ENCODE data around the gene BMERB1.

Gene BMERB1

DNA sequence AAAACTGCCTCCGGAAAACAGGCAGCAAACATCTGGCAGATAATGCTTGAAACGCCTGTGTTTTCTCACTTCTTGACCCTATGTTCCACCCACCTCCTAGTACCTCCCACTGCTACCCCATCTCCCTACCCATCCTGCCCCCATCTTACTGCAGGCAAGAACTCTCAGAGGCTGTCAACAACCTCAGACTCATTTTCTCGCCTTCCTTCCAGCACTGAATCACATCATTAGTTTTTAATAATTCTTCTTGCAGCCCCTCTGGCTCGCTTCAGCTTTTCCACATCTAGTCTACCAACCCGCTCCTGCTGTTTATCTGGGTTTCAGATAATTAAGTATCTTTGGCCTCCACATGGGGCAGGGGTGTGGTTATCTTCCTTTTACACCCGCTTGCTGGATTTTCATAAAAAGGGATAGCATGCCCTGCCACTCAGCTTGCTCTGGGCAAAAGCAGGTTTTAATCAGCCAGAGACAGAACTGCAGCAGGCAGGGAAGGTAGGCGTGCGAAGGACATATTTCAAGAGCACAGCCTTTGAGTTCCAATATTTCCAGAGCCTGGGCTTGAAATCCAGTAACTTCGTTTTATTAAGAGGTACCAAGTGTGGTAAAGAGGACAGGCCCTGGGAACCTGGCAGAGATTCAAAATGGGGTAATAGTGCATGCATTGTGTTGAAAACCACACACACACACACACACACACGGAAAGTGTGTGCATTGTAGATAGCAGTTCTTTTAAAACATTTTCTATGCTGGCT lies 87.5 kb downstream of the BMERB1 start:
- no peak overlapping the region for H3K4me3 ChIP-seq (ENCODE audit: low read length in 2 of 2)
- H2BK12ac ChIP-seq (ENCODE audit: low read length) = no peak overlapping the region
- no peak overlapping the region for H3K18ac ChIP-seq (ENCODE audit: low read length)
- no peak overlapping the region for H3K23ac ChIP-seq (ENCODE audit: low read depth, low read length, poor library complexity)
- H4K8ac ChIP-seq (ENCODE audit: low read depth, low read length) = no peak overlapping the region
- no peak overlapping the region for H4K91ac ChIP-seq (ENCODE audit: low read depth, low read length, poor library complexity)
- no CpG with 5 or more reads among the region's 10 CpGs for WGBS, 2 donors (ENCODE audit: extremely low coverage in 2 of 2, insufficient read length in 2 of 2, insufficient replicate concordance in 1 of 2)
- H3K79me1 ChIP-seq (ENCODE audit: low read depth, low read length) = peaks cover 3% of the 10 kb centered on the region
- no peak overlapping the region for H2AFZ ChIP-seq (ENCODE audit: low read length)
- H3K14ac ChIP-seq (ENCODE audit: low read length) = no peak overlapping the region
- peaks cover under 1 to 4% of the 10 kb centered on the region in 2 donors for H3K36me3 ChIP-seq (replicated peaks in 1 of 2; ENCODE audit: control insufficient read depth in 2 of 2, insufficient read depth in 2 of 2, low read length in 2 of 2)
- peaks cover 0 to 2% (median 0%) of the 10 kb centered on the region in 3 experiments for H3K27me3 ChIP-seq (ENCODE audit: control insufficient read depth in 3 of 3, insufficient read depth in 3 of 3, low read depth in 1 of 3, low read length in 3 of 3)
- H2BK5ac ChIP-seq (ENCODE audit: low read length) = no peak overlapping the region
- no peak overlapping the region for H3K4me2 ChIP-seq (ENCODE audit: insufficient read depth, low read length, poor library complexity, severe bottlenecking)
- no peak overlapping the region for H3K27ac ChIP-seq (replicated peaks; ENCODE audit: low read length)
- peaks cover 0 to 2% of the 10 kb centered on the region in 2 donors for H3K4me1 ChIP-seq (ENCODE audit: control insufficient read depth in 2 of 2, insufficient read depth in 1 of 2, low read depth in 1 of 2, low read length in 2 of 2)
- peaks cover 0 to 2% of the 10 kb centered on the region in 2 donors for H3K9me3 ChIP-seq (replicated peaks in 1 of 2; ENCODE audit: control insufficient read depth in 2 of 2, insufficient read depth in 1 of 2, low read depth in 1 of 2, low read length in 2 of 2)
- no peak for DNase-seq (ENCODE audit: low spot score)
- H3K9ac ChIP-seq (ENCODE audit: low read depth, low read length, poor library complexity) = no peak overlapping the region
- no peak overlapping the region for H2BK15ac ChIP-seq (ENCODE audit: low read length)
- H3K4ac ChIP-seq (ENCODE audit: low read length) = no peak overlapping the region
- no peak overlapping the region for H2BK120ac ChIP-seq (ENCODE audit: low read depth, low read length)
- H2AK5ac ChIP-seq (ENCODE audit: low read depth, low read length) = no peak overlapping the region

DNA sequence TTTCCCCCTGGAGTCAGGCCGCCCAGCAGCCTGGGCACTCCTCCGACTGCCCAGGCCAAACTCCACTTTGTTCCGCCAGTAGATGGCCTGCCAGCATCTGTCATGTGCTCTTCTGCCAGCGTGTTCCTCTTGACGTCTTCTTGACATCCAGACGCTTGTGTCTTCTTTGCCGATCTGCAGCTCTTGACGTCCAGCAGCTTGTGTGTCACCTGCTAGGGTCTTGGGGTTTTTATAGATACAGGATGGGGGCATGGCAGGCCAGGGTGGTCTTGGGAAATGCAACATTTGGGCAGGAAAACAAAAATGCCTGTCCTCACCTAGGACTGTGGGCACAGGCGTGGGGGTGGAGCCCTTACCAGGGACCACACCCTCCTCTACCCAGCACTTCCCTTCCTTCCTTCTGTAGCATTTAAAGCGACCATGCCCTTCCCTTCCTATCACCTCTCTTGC lies 88.7 kb downstream of the BMERB1 start:
- H2AFZ ChIP-seq (ENCODE audit: low read length) = no peak overlapping the region
- H3K9ac ChIP-seq (ENCODE audit: low read depth, low read length, poor library complexity) = no peak overlapping the region
- no peak overlapping the region for H2BK5ac ChIP-seq (ENCODE audit: low read length)
- no peak overlapping the region for H2BK120ac ChIP-seq (ENCODE audit: low read depth, low read length)
- DNase-seq (ENCODE audit: low spot score) = no peak
- H3K4me3 ChIP-seq (ENCODE audit: low read length in 2 of 2) = no peak overlapping the region
- no peaks in the 10 kb centered on the region for H3K9me3 ChIP-seq (replicated peaks in 1 of 2; ENCODE audit: control insufficient read depth in 2 of 2, insufficient read depth in 1 of 2, low read depth in 1 of 2, low read length in 2 of 2)
- H3K36me3 ChIP-seq (replicated peaks in 1 of 2; ENCODE audit: control insufficient read depth in 2 of 2, insufficient read depth in 2 of 2, low read length in 2 of 2) = peaks cover 0 to 1% of the 10 kb centered on the region in 2 donors
- no peak overlapping the region for H3K18ac ChIP-seq (ENCODE audit: low read length)
- no peak overlapping the region for H3K4me2 ChIP-seq (ENCODE audit: insufficient read depth, low read length, poor library complexity, severe bottlenecking)
- H4K91ac ChIP-seq (ENCODE audit: low read depth, low read length, poor library complexity) = no peak overlapping the region
- H3K79me1 ChIP-seq (ENCODE audit: low read depth, low read length) = no peaks in the 10 kb centered on the region
- no peak overlapping the region for H2BK15ac ChIP-seq (ENCODE audit: low read length)
- no peak overlapping the region for H2BK12ac ChIP-seq (ENCODE audit: low read length)
- H2AK5ac ChIP-seq (ENCODE audit: low read depth, low read length) = no peak overlapping the region
- no peak overlapping the region for H4K8ac ChIP-seq (ENCODE audit: low read depth, low read length)
- no peak overlapping the region for H3K23ac ChIP-seq (ENCODE audit: low read depth, low read length, poor library complexity)
- H3K14ac ChIP-seq (ENCODE audit: low read length) = no peak overlapping the region
- H3K27me3 ChIP-seq (ENCODE audit: control insufficient read depth in 3 of 3, insufficient read depth in 3 of 3, low read depth in 1 of 3, low read length in 3 of 3) = no peaks in the 10 kb centered on the region
- no CpG with 5 or more reads among the region's 10 CpGs for WGBS, 2 donors (ENCODE audit: extremely low coverage in 2 of 2, insufficient read length in 2 of 2, insufficient replicate concordance in 1 of 2)
- no peak overlapping the region for H3K27ac ChIP-seq (replicated peaks; ENCODE audit: low read length)
- no peak overlapping the region for H3K4ac ChIP-seq (ENCODE audit: low read length)
- H3K4me1 ChIP-seq (ENCODE audit: control insufficient read depth in 2 of 2, insufficient read depth in 1 of 2, low read depth in 1 of 2, low read length in 2 of 2) = no peaks in the 10 kb centered on the region

DNA sequence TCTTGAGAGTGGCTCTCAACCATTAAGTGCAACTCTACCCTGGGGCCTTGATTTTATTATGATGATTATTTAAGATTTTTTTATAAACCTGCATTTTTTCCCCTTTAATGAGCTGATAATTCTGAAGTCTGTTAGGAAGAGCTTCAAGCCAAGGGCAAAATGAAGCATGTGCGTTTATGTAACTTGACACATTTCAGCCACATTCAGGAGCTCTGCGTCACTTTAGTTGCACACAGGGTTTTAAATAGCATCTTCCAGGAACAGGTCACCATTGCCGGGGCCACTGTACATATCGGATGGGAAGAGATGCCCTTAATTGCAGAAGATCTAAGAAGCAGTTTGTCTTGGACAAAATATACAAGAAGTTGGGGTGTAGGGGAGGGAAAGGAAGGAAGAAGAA lies 89.6 kb downstream of the BMERB1 start:
- H4K8ac ChIP-seq (ENCODE audit: low read depth, low read length) = no peak overlapping the region
- H3K27me3 ChIP-seq (ENCODE audit: control insufficient read depth in 3 of 3, insufficient read depth in 3 of 3, low read depth in 1 of 3, low read length in 3 of 3) = no peaks in the 10 kb centered on the region
- no peak overlapping the region for H3K9ac ChIP-seq (ENCODE audit: low read depth, low read length, poor library complexity)
- H3K4me1 ChIP-seq (ENCODE audit: control insufficient read depth in 2 of 2, insufficient read depth in 1 of 2, low read depth in 1 of 2, low read length in 2 of 2) = no peaks in the 10 kb centered on the region
- H3K23ac ChIP-seq (ENCODE audit: low read depth, low read length, poor library complexity) = no peak overlapping the region
- no peak overlapping the region for H3K14ac ChIP-seq (ENCODE audit: low read length)
- no peak overlapping the region for H3K4ac ChIP-seq (ENCODE audit: low read length)
- H2BK120ac ChIP-seq (ENCODE audit: low read depth, low read length) = no peak overlapping the region
- no peak overlapping the region for H3K4me3 ChIP-seq (ENCODE audit: low read length in 2 of 2)
- peaks cover 0 to 1% of the 10 kb centered on the region in 2 donors for H3K36me3 ChIP-seq (replicated peaks in 1 of 2; ENCODE audit: control insufficient read depth in 2 of 2, insufficient read depth in 2 of 2, low read length in 2 of 2)
- H3K4me2 ChIP-seq (ENCODE audit: insufficient read depth, low read length, poor library complexity, severe bottlenecking) = no peak overlapping the region
- no peak overlapping the region for H3K27ac ChIP-seq (replicated peaks; ENCODE audit: low read length)
- no peak overlapping the region for H2BK5ac ChIP-seq (ENCODE audit: low read length)
- no peaks in the 10 kb centered on the region for H3K9me3 ChIP-seq (replicated peaks in 1 of 2; ENCODE audit: control insufficient read depth in 2 of 2, insufficient read depth in 1 of 2, low read depth in 1 of 2, low read length in 2 of 2)
- H2BK15ac ChIP-seq (ENCODE audit: low read length) = no peak overlapping the region
- H2BK12ac ChIP-seq (ENCODE audit: low read length) = no peak overlapping the region
- no peak overlapping the region for H4K91ac ChIP-seq (ENCODE audit: low read depth, low read length, poor library complexity)
- H2AK5ac ChIP-seq (ENCODE audit: low read depth, low read length) = no peak overlapping the region
- H2AFZ ChIP-seq (ENCODE audit: low read length) = no peak overlapping the region
- no peaks in the 10 kb centered on the region for H3K79me1 ChIP-seq (ENCODE audit: low read depth, low read length)
- no CpG with 5 or more reads among the region's 4 CpGs for WGBS, 2 donors (ENCODE audit: extremely low coverage in 2 of 2, insufficient read length in 2 of 2, insufficient replicate concordance in 1 of 2)
- DNase-seq (ENCODE audit: low spot score) = no peak
- no peak overlapping the region for H3K18ac ChIP-seq (ENCODE audit: low read length)

DNA sequence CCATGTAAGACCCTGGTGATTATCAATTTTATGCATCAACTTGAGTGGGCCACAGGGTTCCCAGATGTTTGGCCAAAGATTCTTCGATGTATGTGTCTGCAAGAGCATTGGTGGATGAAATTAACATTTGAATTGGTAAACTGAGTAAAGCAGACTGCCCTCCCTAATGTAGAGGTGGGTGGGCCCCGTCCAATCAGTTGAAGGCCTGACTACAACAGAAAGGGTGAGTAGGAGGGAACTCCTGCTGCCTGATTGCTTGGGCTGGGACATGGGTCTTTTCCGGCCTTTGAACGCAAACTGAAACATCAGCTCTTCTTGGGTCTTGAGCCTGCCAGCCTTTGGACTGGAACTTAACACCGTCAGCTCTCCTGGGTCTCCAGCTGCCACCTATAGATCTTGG lies 90.6 kb downstream of the BMERB1 start:
- Histone ChIP-seq H2AFZ (ENCODE audit: low read length) (no peak overlapping the region), H3K9me3 (replicated peaks in 1 of 2; ENCODE audit: control insufficient read depth in 2 of 2, insufficient read depth in 1 of 2, low read depth in 1 of 2, low read length in 2 of 2) (no peaks in the 10 kb centered on the region), H2BK12ac (ENCODE audit: low read length) (no peak overlapping the region), H3K27ac (replicated peaks; ENCODE audit: low read length) (no peak overlapping the region), H3K79me1 (ENCODE audit: low read depth, low read length) (peaks cover 5% of the 10 kb centered on the region), H3K14ac (ENCODE audit: low read length) (no peak overlapping the region), H3K23ac (ENCODE audit: low read depth, low read length, poor library complexity) (no peak overlapping the region), H3K36me3 (replicated peaks in 1 of 2; ENCODE audit: control insufficient read depth in 2 of 2, insufficient read depth in 2 of 2, low read length in 2 of 2) (peaks cover 0 to 3% of the 10 kb centered on the region in 2 donors), H4K8ac (ENCODE audit: low read depth, low read length) (no peak overlapping the region), H3K4me1 (ENCODE audit: control insufficient read depth in 2 of 2, insufficient read depth in 1 of 2, low read depth in 1 of 2, low read length in 2 of 2) (no peaks in the 10 kb centered on the region), H3K18ac (ENCODE audit: low read length) (no peak overlapping the region), H3K4me2 (ENCODE audit: insufficient read depth, low read length, poor library complexity, severe bottlenecking) (no peak overlapping the region), H3K9ac (ENCODE audit: low read depth, low read length, poor library complexity) (no peak overlapping the region), H3K27me3 (ENCODE audit: control insufficient read depth in 3 of 3, insufficient read depth in 3 of 3, low read depth in 1 of 3, low read length in 3 of 3) (no peaks in the 10 kb centered on the region), H2AK5ac (ENCODE audit: low read depth, low read length) (no peak overlapping the region), H2BK5ac (ENCODE audit: low read length) (no peak overlapping the region), H3K4me3 (ENCODE audit: low read length in 2 of 2) (no peak overlapping the region), H2BK120ac (ENCODE audit: low read depth, low read length) (no peak overlapping the region), H4K91ac (ENCODE audit: low read depth, low read length, poor library complexity) (no peak overlapping the region), H2BK15ac (ENCODE audit: low read length) (no peak overlapping the region), H3K4ac (ENCODE audit: low read length) (no peak overlapping the region)
- DNase-seq (ENCODE audit: low spot score) = no peak
- no CpG with 5 or more reads among the region's 5 CpGs for WGBS, 2 donors (ENCODE audit: extremely low coverage in 2 of 2, insufficient read length in 2 of 2, insufficient replicate concordance in 1 of 2)

Measured in neuronal stem cell (in vitro differentiated cells).